Neural cell (in vitro differentiated cells): Measurements from ENCODE around the gene CCL27.

Source experiments
- CTCF ChIP-seq: fragments of 450-650 bp; IDR thresholded peaks from 2 replicates; pipeline ENCODE4 v1.5.1; 2014; ENCODE audit warnings: antibody characterized with exemption, mild to moderate bottlenecking, moderate library complexity; ENCODE audit not compliant: poor library complexity, severe bottlenecking
- EZH2 ChIP-seq: fragments of 200-600, 300-800 bp; shearing (Covaris generic), sonication (generic); IDR thresholded peaks from 2 replicates; pipeline ENCODE4 v1.6.1; 2014; ENCODE audit warnings: antibody characterized with exemption, low read length, borderline replicate concordance, mild to moderate bottlenecking; ENCODE audit not compliant: insufficient read depth, poor library complexity, severe bottlenecking
- POLR2AphosphoS5 ChIP-seq: IDR thresholded peaks from 2 replicates; pipeline ENCODE4 v1.6.1; 2012
- RAD21 ChIP-seq: fragments of 450-650 bp; conservative IDR thresholded peaks from 2 replicates; pipeline ENCODE4 v1.6.1; 2014; ENCODE audit warnings: antibody characterized with exemption, mild to moderate bottlenecking, moderate library complexity
- REST ChIP-seq: IDR thresholded peaks from 2 replicates; pipeline ENCODE4 v1.6.1; 2012; ENCODE audit warnings: borderline replicate concordance
- TAF1 ChIP-seq: IDR thresholded peaks from 2 replicates; pipeline ENCODE4 v1.6.1; 2012; ENCODE audit warnings: low read depth

- no peak for TF ChIP-seq CTCF
- no peak for TF ChIP-seq POLR2AphosphoS5
- TF ChIP-seq EZH2, result no peak
- TF ChIP-seq REST, result no peak
- no peak for TF ChIP-seq RAD21
- TF ChIP-seq TAF1, result no peak
Measured at GRCh38 chr9:34638138-34638445, 24.4 kb downstream of the CCL27 start.
